ENCODE measurements around the gene MRPL2.

DNA sequence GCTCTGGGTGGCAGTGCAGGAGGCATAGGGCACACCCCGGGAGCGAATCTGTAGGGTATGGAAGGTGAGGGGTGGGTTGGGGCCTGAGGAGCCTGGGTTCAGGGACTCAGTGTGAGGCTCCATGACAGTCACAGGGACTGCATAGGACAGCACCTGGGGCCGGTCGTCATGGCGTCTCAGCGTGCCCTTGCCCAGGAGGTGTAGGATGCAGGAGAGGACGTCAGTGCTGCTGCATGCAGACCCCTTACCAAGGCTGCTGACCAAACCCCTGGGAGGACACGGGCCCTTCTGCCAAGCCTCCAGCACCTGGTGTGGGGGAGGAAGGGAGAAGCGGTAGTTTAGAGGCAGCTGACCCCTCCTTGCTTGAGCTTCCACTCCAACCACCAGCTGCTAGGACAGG lies 21.5 kb downstream of the MRPL2 start:
- TF ChIP-seq ZNF274 (IDR thresholded peaks at IDR 0.05; ENCODE audit: low read depth, low read length) = no peak
- TF ChIP-seq, protein P1, sequence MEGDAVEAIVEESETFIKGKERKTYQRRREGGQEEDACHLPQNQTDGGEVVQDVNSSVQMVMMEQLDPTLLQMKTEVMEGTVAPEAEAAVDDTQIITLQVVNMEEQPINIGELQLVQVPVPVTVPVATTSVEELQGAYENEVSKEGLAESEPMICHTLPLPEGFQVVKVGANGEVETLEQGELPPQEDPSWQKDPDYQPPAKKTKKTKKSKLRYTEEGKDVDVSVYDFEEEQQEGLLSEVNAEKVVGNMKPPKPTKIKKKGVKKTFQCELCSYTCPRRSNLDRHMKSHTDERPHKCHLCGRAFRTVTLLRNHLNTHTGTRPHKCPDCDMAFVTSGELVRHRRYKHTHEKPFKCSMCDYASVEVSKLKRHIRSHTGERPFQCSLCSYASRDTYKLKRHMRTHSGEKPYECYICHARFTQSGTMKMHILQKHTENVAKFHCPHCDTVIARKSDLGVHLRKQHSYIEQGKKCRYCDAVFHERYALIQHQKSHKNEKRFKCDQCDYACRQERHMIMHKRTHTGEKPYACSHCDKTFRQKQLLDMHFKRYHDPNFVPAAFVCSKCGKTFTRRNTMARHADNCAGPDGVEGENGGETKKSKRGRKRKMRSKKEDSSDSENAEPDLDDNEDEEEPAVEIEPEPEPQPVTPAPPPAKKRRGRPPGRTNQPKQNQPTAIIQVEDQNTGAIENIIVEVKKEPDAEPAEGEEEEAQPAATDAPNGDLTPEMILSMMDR (IDR thresholded peaks at IDR 0.05 in 2 of 3, conservative IDR thresholded peaks at IDR 0.05 in 1 of 3; ENCODE audit: borderline replicate concordance in 1 of 3, insufficient read depth in 1 of 3, low read depth in 2 of 3, low read length in 2 of 3) = no peak

Data from HCT116 (cell line).